Activated CD4-positive, alpha-beta T cell treated with anti-CD3 and anti-CD28 coated beads, Interleukin-2, amount 10 ng/mL, durations not matched to agents 7 days and 5 days (primary cell): ENCODE measurements around the gene ITPA. TPM values are rescaled to one million over a fixed set of nuclear protein-coding genes. Genes with fewer than 3 reads are reported as not detected.
"Not testable (repeated sequence)": the region's sequence is repeated elsewhere in the genome, so short reads cannot be mapped to it uniquely, and the experiment has no call there.

Experiments used
- CTCF ChIA-PET: fragments of 350-600 bp; sonication (Branson Sonifier 250); formaldehyde crosslinking; loops from one replicate; lab custom pipeline; 2021; ENCODE audit warnings: antibody characterized with exemption; lab: Charles Lee
- POLR2A ChIA-PET: fragments of 350-600 bp; sonication (Branson Sonifier 250); formaldehyde crosslinking; loops from one replicate; lab custom pipeline; 2021; ENCODE audit warnings: antibody characterized with exemption; lab: Charles Lee
- DNase-seq: peaks from one replicate; pipeline ENCODE4 v3.0.0-alpha.2; 2020
- H3K27ac Mint-ChIP-seq: one replicate; pipeline ENCODE4 v1.8.0; 2021; ENCODE audit warnings: mild to moderate bottlenecking, moderate library complexity, mixed read lengths
- H3K27me3 Mint-ChIP-seq: one replicate; pipeline ENCODE4 v1.8.0; 2021; ENCODE audit warnings: mixed read lengths
- H3K36me3 Mint-ChIP-seq: one replicate; pipeline ENCODE4 v1.8.0; 2021; ENCODE audit warnings: low read depth, mixed read lengths
- H3K4me1 Mint-ChIP-seq: one replicate; pipeline ENCODE4 v1.8.0; 2021; ENCODE audit warnings: mixed read lengths
- H3K4me3 Mint-ChIP-seq: one replicate; pipeline ENCODE4 v1.8.0; 2021; ENCODE audit warnings: mild to moderate bottlenecking, moderate library complexity, mixed read lengths
- H3K9me3 Mint-ChIP-seq: one replicate; pipeline ENCODE4 v1.8.0; 2021; ENCODE audit warnings: mixed read lengths
- total RNA-seq, 2 experiments: library from RNA; stranded (reverse); gene quantifications; one replicate each; pipeline ENCODE4 v1.2.3, GENCODE V29; 2021

The ITPA gene
- total RNA-seq, 2 experiments from 2014 or later: 52.1 to 72.7 TPM

DNA sequence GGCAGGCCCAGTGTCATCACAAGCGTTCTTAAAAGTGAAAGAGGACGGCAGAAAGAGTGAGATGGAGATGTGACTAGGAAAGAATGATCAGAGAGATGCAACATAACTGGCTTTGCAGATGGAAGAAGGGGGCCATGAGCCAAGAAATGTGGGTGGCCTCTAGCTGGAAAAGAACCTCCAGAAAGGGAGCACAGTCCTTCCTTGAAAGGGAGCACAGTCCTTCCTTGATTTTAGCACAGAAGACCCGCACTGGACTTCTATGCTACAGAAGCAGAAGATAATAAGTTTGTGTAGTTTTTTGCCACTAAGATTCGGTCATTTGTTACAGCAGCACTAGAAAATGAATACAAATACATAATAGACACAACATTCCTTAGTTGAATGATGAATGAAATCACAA lies 29.0 kb upstream of the ITPA start:
- Mint-ChIP-seq H3K4me3 (no peak overlapping the region), H3K9me3 (no peaks in the 10 kb centered on the region), H3K36me3 (peaks cover 4% of the 10 kb centered on the region), H3K27me3 (peaks cover 6% of the 10 kb centered on the region), H3K27ac (no peak overlapping the region), H3K4me1 (no peaks in the 10 kb centered on the region)
- DNase-seq: no peak
- CTCF ChIA-PET: no interaction called here
- POLR2A ChIA-PET: no interaction called here

DNA sequence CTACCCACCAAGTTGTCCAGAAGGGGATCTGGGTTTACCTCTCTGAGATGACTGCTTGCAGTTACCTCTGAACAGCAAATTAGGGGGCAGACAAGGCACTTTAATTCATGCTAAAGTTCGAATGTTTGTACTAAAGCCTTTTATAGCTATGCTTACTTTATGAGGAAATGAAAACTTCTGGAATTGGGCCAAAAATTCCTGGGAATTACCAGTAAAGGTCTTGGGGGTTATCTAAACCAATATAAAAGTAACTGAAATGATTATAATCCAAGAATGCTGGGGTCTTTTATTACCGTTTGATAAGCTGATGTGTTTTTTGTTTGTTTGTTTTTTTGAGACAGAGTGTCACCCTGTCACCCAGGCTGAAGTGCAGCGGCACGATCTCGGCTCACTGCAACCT lies 28.0 kb upstream of the ITPA start:
- Mint-ChIP-seq H3K4me1 (no peaks in the 10 kb centered on the region), H3K36me3 (peaks cover 2% of the 10 kb centered on the region), H3K9me3 (no peaks in the 10 kb centered on the region), H3K27me3 (no peaks in the 10 kb centered on the region), H3K4me3 (no peak overlapping the region), H3K27ac (no peak overlapping the region)
- ChIA-PET CTCF (no interaction called here), POLR2A (no interaction called here)
- DNase-seq: no peak

DNA sequence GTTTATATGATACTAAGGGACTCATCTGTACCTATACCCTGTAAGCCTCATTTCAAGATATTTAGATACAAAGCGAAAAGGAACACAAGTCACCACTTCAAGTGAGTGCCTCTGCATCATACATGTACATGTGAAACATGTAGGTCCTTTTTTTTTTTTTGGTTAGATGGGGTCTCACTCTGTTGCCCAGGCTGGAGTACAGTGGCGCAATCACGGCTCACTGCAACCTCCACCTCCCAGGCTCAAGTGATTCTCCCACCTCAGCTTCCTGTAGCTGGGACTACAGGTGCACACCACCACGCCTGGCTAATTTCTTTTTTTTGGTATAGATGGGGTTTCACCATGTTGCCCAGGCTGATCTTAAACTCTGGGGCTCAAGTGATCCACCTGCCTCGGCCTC lies 26.9 kb upstream of the ITPA start:
- H3K4me3 Mint-ChIP-seq, POLR2A ChIA-PET, H3K9me3 Mint-ChIP-seq, DNase-seq, H3K27ac Mint-ChIP-seq, H3K36me3 Mint-ChIP-seq, H3K4me1 Mint-ChIP-seq, H3K27me3 Mint-ChIP-seq: not testable (repeated sequence)
- CTCF ChIA-PET: interaction anchor here (0.7 kb wide), 1 partner anchor 337 kb away, joined by 4 read pairs; no protein-coding TSS in a partner anchor

DNA sequence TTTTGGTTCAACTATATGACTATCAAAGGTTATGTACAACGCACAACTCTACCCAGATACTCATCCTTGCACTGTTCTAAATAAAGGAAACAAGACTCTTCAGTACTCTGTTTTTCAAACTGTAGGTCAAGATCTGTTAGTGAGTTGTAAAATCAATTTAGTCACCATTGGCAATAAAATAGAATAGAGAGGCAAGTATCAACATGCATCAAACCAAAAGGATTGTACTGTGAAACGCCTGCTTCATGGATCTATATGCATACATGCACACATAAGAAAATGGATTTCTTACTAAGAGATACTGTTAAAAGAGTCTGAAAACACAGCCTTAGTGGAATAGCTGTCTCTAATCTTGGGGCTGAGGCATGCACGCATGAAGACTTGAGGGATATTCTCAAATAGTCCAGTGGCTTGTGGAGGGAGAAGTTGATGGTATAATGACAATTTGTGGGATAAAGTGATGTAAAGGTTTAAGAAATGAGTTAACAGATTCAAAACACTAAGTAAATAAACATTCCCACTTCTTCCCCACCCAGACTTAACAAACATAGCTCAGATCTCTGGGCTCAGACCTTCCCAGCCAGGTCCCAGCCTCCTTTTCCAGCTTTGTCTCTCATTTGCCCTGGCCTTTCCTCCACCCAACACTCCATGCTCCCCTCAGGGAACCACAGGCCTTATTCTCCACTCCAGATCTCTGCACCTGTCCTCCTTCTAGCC lies 25.2 kb upstream of the ITPA start:
- H3K4me3 Mint-ChIP-seq: no peak overlapping the region
- CTCF ChIA-PET: interaction anchor here (0.6 to 1.2 kb wide), 2 partner anchors 20 to 31 kb away, joined by 3 to 4 read pairs; no protein-coding TSS in a partner anchor

DNA sequence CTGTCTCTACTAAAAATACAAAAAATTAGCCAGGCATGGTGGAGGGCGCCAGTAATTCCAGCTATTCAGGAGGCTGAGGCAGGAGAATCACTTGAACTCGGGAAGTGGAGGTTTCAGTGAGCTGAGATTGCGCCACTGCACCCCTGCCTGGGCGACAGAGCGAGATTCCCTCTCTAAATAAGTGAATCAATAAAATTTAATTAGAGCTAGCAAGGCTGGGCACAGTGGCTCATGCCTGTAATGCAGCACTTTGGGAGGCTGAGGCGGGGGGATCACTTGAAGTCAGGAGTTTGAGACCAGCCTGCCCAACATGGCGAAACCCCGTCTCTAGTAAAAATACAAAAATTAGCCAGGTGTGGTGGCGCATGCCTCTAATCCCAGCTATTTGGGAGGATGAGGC lies 21.4 kb upstream of the ITPA start:
- H3K27me3 Mint-ChIP-seq, H3K9me3 Mint-ChIP-seq, H3K4me1 Mint-ChIP-seq, H3K4me3 Mint-ChIP-seq, DNase-seq, H3K27ac Mint-ChIP-seq: not testable (repeated sequence)
- CTCF ChIA-PET: interaction anchor here (0.6 to 1.3 kb wide), 4 partner anchors 9 to 481 kb away, joined by 3 to 4 read pairs (median 3); no protein-coding TSS in a partner anchor
- peaks cover 35% of the 10 kb centered on the region for H3K36me3 Mint-ChIP-seq
- POLR2A ChIA-PET: interaction anchor here (0.7 kb wide), 1 partner anchor 278 kb away, joined by 3 read pairs; no protein-coding TSS in a partner anchor

More for the DNA sequence above, 25.2 kb upstream of the ITPA start:
- POLR2A ChIA-PET: no interaction called here
- no peaks in the 10 kb centered on the region for H3K9me3 Mint-ChIP-seq
- DNase-seq: no peak
- H3K27ac Mint-ChIP-seq: no peak overlapping the region
- no peaks in the 10 kb centered on the region for H3K4me1 Mint-ChIP-seq
- H3K36me3 Mint-ChIP-seq: peaks cover 5% of the 10 kb centered on the region
- no peaks in the 10 kb centered on the region for H3K27me3 Mint-ChIP-seq

DNA sequence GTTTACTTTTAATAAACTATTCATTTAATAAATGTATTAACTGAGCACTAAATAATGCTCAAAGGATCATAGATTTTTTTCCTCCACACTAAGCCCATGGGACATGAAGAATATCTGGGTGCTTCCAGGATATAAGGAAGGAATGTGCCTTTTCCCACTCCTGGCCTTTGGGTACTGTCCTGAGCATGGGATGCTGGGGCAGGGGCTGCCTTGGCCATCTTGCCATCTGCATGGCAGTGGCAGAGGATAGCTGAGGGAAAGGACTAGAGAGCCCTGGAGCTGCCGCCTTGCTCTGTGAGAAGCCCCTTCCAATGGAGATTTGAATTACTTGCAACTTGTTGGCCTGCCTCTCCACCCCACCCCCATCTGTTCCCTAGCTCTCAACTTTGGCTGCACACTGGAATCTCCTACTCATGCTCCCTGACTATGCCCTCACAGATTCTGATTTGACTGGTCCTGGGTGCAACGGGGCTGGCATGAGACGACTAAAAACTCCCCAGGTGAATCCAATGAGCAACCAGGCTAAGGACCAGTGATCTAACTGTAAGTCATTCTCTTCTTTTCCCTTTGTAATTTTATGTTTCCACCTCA lies 20.4 kb upstream of the ITPA start:
- no peak for DNase-seq
- Mint-ChIP-seq H3K27ac (no peak overlapping the region), H3K4me3 (no peak overlapping the region), H3K9me3 (no peaks in the 10 kb centered on the region), H3K36me3 (peaks cover 36% of the 10 kb centered on the region), H3K4me1 (no peaks in the 10 kb centered on the region), H3K27me3 (no peaks in the 10 kb centered on the region)
- ChIA-PET POLR2A (no interaction called here), CTCF (interaction anchor here (0.6 to 1.1 kb wide), 3 partner anchors 11 to 480 kb away, joined by 3 read pairs; no protein-coding TSS in a partner anchor)

DNA sequence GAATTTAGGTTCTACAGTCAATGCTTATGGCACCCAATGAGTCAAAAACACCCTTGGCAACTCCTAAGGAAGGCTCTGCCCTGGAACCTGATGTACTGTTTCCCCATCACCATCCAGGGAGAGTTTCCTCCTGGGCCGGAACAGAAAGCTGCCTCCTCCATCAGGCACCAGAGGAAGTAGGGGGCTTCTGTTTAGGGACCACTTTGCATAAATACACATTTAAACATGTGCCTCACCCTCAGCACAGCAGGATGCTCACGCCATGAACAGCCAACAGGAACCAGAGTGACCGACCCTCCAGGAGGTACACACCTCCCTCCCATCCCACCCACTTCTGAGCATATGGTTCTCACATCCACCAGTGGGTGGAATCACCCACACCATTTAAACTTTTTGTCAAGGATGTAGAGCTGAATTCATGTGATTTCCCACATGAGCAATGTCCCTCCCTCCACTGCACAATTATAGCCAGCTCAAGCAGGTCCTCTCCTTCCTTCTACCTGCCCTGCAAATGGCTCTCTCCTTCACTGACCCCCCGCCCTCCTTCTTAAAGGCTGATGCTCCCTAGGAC lies 19.7 kb upstream of the ITPA start:
- Mint-ChIP-seq H3K27me3 (no peaks in the 10 kb centered on the region), H3K36me3 (peaks cover 34% of the 10 kb centered on the region), H3K27ac (peak overlapping the region; percentile 62), H3K9me3 (no peaks in the 10 kb centered on the region), H3K4me3 (no peak overlapping the region), H3K4me1 (no peaks in the 10 kb centered on the region)
- CTCF ChIA-PET: interaction anchor here (1.1 kb wide), 1 partner anchor 11 kb away, joined by 3 read pairs; no protein-coding TSS in a partner anchor
- DNase-seq: no peak
- POLR2A ChIA-PET: no interaction called here

DNA sequence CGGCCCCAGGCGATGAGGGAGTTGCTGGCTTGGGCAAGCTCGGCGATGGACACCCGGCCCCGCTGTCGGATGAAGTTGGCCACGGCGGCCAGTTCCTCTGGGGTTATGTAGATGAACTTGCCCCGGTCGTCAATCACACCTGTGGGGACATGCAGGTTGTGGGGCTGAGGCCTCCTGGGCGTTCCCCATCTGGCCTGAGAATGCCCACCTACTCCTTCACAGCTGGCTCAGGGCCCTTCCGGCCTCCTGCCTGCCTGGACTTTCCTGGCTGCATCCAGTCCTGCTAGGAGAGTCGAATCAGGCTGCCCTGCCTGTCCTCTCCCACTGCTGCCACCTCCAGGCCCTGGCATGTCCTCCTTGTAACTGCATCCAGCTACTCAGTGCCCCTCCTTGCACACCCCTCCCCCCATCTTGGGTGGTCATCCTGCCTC lies 18.6 kb upstream of the ITPA start:
- ChIA-PET POLR2A (no interaction called here), CTCF (no interaction called here)
- H3K27ac Mint-ChIP-seq: no peak overlapping the region
- H3K9me3 Mint-ChIP-seq: no peaks in the 10 kb centered on the region
- peaks cover 3% of the 10 kb centered on the region for H3K4me1 Mint-ChIP-seq
- no peak for DNase-seq
- peaks cover 40% of the 10 kb centered on the region for H3K36me3 Mint-ChIP-seq
- no peaks in the 10 kb centered on the region for H3K27me3 Mint-ChIP-seq
- H3K4me3 Mint-ChIP-seq: no peak overlapping the region

DNA sequence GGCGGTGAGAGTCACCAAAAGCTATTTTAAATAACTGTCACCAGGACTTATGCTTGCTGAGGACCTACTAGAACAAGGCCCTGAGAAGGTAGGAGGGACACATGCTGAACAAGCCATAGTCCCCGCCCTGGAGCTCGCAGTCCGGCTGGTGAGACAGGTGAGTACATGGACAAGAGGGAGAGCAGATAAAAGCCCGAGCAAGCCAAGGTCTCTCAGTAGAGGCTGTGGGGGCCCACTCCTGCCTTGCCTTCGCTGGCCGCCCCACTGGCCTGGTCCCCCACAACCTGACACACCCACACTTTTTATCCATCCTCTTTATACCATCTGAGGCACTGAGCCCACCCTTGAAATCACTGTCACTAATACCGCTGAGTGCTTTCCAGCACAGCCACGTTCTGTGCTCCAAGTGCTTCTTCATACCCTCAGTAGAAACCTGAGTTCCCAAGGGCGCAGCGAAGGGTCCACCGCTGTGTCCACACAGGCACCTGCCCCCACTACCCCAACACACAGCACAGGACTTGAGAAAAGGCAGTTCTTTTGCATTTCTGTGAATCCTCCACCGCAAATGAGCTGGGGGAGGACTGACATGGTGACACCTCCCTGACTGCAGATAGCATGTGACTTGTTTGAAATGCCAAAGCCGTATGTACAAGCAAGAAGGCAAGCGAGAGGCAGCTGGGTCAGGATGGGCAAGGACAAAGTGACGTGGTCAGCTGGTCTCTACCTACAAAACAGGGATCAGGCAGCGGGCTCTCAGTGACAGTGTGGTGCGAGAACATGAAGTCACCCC lies 16.9 kb upstream of the ITPA start:
- H3K4me3 Mint-ChIP-seq: no peak overlapping the region
- no peak overlapping the region for H3K27ac Mint-ChIP-seq
- H3K4me1 Mint-ChIP-seq: peaks cover 7% of the 10 kb centered on the region
- POLR2A ChIA-PET: no interaction called here
- peaks cover 53% of the 10 kb centered on the region for H3K36me3 Mint-ChIP-seq
- H3K9me3 Mint-ChIP-seq: no peaks in the 10 kb centered on the region
- DNase-seq: no peak
- CTCF ChIA-PET: interaction anchor here (0.6 to 1.0 kb wide), 2 partner anchors 22 to 300 kb away, joined by 3 read pairs; no protein-coding TSS in a partner anchor
- no peaks in the 10 kb centered on the region for H3K27me3 Mint-ChIP-seq

DNA sequence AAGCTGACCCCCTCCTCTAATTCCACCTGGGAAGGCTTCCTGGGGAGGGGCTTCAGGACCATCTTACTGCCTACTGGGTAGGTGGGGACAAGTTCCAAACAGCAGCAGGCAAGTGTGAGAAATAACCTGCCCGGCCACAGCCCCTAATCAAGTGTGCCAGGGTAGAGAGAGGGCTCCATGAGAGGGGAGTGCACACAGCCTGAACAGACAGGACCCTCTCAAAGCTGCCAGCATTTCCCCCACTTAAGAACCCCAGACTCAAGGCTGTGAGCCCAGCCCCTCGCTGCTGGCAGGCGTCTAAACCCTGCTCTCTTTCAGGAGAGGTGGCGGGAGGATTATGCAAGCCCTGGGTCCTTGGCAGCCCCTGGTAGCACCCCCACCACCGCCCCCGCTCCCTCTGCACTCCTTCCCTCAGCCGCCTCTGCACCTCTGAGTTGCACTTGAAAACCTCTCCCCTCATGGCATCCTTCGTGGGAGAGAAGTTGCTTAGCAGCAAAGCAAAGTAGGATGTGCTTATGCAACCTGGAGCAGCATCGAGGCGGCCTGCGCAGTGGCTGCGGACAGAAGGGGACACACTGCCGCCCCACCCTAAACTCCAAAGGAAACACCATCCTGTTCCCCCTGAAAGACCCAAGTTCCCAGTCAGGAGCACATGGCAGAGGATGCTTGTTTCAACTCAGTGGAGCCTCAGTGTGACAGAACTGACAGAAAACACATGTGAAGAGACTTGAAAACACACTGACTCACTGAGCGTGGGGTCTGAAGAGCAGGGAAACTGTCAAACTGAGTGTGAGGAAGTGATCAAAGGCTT lies 15.3 kb upstream of the ITPA start:
- no peak for DNase-seq
- Mint-ChIP-seq H3K27me3 (no peaks in the 10 kb centered on the region), H3K4me3 (no peak overlapping the region), H3K27ac (no peak overlapping the region), H3K36me3 (peaks cover 60% of the 10 kb centered on the region), H3K4me1 (peaks cover 7% of the 10 kb centered on the region), H3K9me3 (no peaks in the 10 kb centered on the region)
- ChIA-PET POLR2A (no interaction called here), CTCF (no interaction called here)

DNA sequence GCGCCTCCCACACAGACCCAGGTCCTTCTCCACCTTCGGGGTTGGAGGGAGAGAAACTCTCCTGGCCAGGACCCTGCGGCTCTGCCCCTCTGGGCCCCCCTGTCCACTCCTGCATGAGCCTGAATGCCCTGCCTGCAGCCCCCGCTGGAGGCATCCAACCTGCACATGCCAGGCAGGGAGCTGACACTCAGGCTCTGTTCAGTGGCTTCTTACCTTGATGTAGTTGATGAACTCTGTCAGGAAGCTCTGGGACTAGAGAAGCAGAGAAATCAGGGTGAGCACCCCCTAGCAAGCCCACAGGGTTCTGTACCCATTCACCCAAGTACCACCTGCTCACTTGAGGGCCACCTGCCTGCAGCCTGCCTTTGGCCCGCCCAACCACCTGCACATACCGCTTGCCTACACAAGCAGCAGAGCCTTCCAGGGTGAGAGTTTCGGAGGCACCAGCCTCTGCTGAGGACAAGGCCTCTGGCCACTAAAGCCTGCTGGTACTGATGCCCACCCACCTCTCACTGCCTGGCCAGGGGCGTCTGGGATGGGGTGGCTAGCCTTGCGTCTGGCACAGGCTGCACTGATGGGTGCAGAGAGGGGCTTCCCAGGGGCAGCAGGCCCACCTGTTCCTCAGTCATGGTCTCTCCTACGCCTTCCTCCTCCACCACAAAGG lies 14.5 kb upstream of the ITPA start:
- no peak overlapping the region for H3K4me3 Mint-ChIP-seq
- POLR2A ChIA-PET: no interaction called here
- H3K27me3 Mint-ChIP-seq: no peaks in the 10 kb centered on the region
- H3K27ac Mint-ChIP-seq: no peak overlapping the region
- H3K4me1 Mint-ChIP-seq: peaks cover 7% of the 10 kb centered on the region
- no peak for DNase-seq
- CTCF ChIA-PET: no interaction called here
- H3K36me3 Mint-ChIP-seq: peaks cover 61% of the 10 kb centered on the region
- H3K9me3 Mint-ChIP-seq: no peaks in the 10 kb centered on the region
